GM12878 (cell line): ENCODE results near the gene DCTN1.

Experiments used
- FOS ChIP-seq: IDR thresholded peaks from 3 replicates; pipeline ENCODE4 v1.6.1; 2011; ENCODE audit warnings: borderline replicate concordance; ENCODE audit not compliant: insufficient read length; ENCODE audit errors: extremely low read depth
- GABPA ChIP-seq: IDR thresholded peaks from 2 replicates; pipeline ENCODE4 v1.6.1; 2014; ENCODE audit warnings: antibody characterized with exemption, low read depth, mild to moderate bottlenecking, inconsistent platforms
- NKRF ChIP-seq: fragments of 450-650 bp; conservative IDR thresholded peaks from 2 replicates; pipeline ENCODE4 v1.6.1; 2017; ENCODE audit warnings: mild to moderate bottlenecking, moderate library complexity
- POLR2A ChIP-seq: IDR thresholded peaks from 2 replicates; pipeline ENCODE4 v1.6.1; 2011; ENCODE audit warnings: low read depth, mild to moderate bottlenecking, low read length
- TAF1 ChIP-seq: IDR thresholded peaks from 2 replicates; pipeline ENCODE4 v1.6.1; 2011; ENCODE audit warnings: mild to moderate bottlenecking, low read depth, low read length, borderline replicate concordance
- ZBTB4 ChIP-seq: fragments of 450-650 bp; formaldehyde crosslinking; IDR thresholded peaks from 2 replicates; pipeline ENCODE4 v1.4.0; 2022; ENCODE audit warnings: mild to moderate bottlenecking, moderate library complexity
- TF ChIP-seq, protein P1 (sequence below), 3 experiments: IDR thresholded peaks in 2 of 3; conservative IDR thresholded peaks in 1 of 3; 2 replicates each; pipeline ENCODE4 v1.5.1; 2011; ENCODE audit warnings: low read depth in 3 of 3, low read length in 3 of 3, mild to moderate bottlenecking in 3 of 3, control low read depth in 2 of 3, moderate library complexity in 2 of 3, inconsistent platforms in 1 of 3, mixed read lengths in 1 of 3; ENCODE audit not compliant: control insufficient read depth in 2 of 3, insufficient read depth in 1 of 3; ENCODE audit errors: extremely low read depth in 1 of 3
- TF ChIP-seq, protein P2 (sequence below): IDR thresholded peaks from 2 replicates; pipeline ENCODE4 v1.6.1; 2012; ENCODE audit warnings: mild to moderate bottlenecking, low read depth, low read length

DNA sequence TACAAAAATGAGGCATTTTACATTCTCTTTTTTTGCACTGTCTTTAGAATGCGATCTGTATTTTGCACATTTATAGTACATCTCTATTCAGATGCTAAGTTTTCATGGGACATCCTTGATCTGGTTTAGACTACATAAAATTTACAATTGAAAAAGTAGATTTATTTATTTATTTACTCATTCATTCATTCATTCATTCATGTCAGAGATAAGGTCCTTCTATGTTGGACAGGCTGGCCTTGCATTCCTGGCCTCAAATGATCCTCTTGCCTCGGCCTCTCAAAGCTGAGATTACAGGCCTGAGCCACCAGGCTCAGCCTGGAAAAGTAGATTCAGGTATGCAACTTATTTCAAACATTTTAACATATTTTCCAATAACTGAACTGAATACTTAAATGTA is 16.0 kb upstream of the DCTN1 start:
- TF ChIP-seq, protein P1, sequence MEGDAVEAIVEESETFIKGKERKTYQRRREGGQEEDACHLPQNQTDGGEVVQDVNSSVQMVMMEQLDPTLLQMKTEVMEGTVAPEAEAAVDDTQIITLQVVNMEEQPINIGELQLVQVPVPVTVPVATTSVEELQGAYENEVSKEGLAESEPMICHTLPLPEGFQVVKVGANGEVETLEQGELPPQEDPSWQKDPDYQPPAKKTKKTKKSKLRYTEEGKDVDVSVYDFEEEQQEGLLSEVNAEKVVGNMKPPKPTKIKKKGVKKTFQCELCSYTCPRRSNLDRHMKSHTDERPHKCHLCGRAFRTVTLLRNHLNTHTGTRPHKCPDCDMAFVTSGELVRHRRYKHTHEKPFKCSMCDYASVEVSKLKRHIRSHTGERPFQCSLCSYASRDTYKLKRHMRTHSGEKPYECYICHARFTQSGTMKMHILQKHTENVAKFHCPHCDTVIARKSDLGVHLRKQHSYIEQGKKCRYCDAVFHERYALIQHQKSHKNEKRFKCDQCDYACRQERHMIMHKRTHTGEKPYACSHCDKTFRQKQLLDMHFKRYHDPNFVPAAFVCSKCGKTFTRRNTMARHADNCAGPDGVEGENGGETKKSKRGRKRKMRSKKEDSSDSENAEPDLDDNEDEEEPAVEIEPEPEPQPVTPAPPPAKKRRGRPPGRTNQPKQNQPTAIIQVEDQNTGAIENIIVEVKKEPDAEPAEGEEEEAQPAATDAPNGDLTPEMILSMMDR (IDR thresholded peaks at IDR 0.05 in 2 of 3, conservative IDR thresholded peaks at IDR 0.05 in 1 of 3; ENCODE audit: control insufficient read depth in 2 of 3, extremely low read depth in 1 of 3, insufficient read depth in 1 of 3, low read depth in 3 of 3, low read length in 3 of 3), result no peak
- TF ChIP-seq TAF1 (no peak), ZBTB4 (CRISPR knock-in tag) (no peak), GABPA (no peak), NKRF (no peak), FOS (no peak), POLR2A (no peak)
- TF ChIP-seq, protein P2, sequence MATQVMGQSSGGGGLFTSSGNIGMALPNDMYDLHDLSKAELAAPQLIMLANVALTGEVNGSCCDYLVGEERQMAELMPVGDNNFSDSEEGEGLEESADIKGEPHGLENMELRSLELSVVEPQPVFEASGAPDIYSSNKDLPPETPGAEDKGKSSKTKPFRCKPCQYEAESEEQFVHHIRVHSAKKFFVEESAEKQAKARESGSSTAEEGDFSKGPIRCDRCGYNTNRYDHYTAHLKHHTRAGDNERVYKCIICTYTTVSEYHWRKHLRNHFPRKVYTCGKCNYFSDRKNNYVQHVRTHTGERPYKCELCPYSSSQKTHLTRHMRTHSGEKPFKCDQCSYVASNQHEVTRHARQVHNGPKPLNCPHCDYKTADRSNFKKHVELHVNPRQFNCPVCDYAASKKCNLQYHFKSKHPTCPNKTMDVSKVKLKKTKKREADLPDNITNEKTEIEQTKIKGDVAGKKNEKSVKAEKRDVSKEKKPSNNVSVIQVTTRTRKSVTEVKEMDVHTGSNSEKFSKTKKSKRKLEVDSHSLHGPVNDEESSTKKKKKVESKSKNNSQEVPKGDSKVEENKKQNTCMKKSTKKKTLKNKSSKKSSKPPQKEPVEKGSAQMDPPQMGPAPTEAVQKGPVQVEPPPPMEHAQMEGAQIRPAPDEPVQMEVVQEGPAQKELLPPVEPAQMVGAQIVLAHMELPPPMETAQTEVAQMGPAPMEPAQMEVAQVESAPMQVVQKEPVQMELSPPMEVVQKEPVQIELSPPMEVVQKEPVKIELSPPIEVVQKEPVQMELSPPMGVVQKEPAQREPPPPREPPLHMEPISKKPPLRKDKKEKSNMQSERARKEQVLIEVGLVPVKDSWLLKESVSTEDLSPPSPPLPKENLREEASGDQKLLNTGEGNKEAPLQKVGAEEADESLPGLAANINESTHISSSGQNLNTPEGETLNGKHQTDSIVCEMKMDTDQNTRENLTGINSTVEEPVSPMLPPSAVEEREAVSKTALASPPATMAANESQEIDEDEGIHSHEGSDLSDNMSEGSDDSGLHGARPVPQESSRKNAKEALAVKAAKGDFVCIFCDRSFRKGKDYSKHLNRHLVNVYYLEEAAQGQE, result no peak
